SK-N-MC (cell line): ENCODE measurements around the gene TADA3.

Source experiments
- DNase-seq: peaks from one replicate; pipeline ENCODE4 v3.0.0-alpha.2; 2011; ENCODE audit warnings: low read depth, low spot score
- H3K27ac ChIP-seq: fragments of 200-600 bp; sonication (generic); 2 replicates; pipeline ENCODE4 v1.5.1; 2016; ENCODE audit warnings: mixed run types
- H3K36me3 ChIP-seq: fragments of 200-600 bp; sonication (generic); 2 replicates; pipeline ENCODE4 v1.6.1; 2017; ENCODE audit warnings: antibody characterized with exemption, low read length, mixed read lengths; ENCODE audit not compliant: insufficient read depth
- H3K4me3 ChIP-seq: fragments of 200-600 bp; sonication (generic); 2 replicates; pipeline ENCODE4 v1.5.1; 2016
- H3K9ac ChIP-seq: fragments of 200-600 bp; sonication (generic); 2 replicates; pipeline ENCODE4 v1.8.0; 2017; ENCODE audit warnings: mixed run types, mixed read lengths; ENCODE audit not compliant: insufficient read length
- H3K9me3 ChIP-seq: fragments of 200-600 bp; sonication (generic); 2 replicates; pipeline ENCODE4 v1.6.1; 2017; ENCODE audit warnings: low read depth, mild to moderate bottlenecking, antibody characterized with exemption, low read length, moderate library complexity, mixed read lengths
- EZH2 ChIP-seq: fragments of 200-600 bp; sonication (generic); IDR thresholded peaks from one replicate; pipeline ENCODE4 v1.6.1; 2017; ENCODE audit warnings: antibody characterized with exemption
- FOXP2 ChIP-seq: optimal IDR thresholded peaks from 2 replicates; pipeline ENCODE3; 2011; ENCODE audit warnings: mild to moderate bottlenecking, moderate library complexity; ENCODE audit not compliant: insufficient read depth; ENCODE audit errors: extremely low read length, control extremely low read depth
- POLR2AphosphoS5 ChIP-seq: IDR thresholded peaks from 2 replicates; pipeline ENCODE4 v1.6.1; 2012; ENCODE audit warnings: mild to moderate bottlenecking, low read depth, low read length, borderline replicate concordance

TADA3 gene

GRCh38 chr3:9783954-9784353 lies 8.3 kb downstream of the TADA3 start:
- H3K4me3 ChIP-seq, result no peak overlapping the region
- H3K9me3 ChIP-seq, result no peaks in the 10 kb centered on the region
- no peak overlapping the region for H3K9ac ChIP-seq
- DNase-seq, result no peak
- H3K36me3 ChIP-seq, result no peaks in the 10 kb centered on the region
- H3K27ac ChIP-seq, result no peak overlapping the region
- TF ChIP-seq EZH2 (no peak), FOXP2 (no peak), POLR2AphosphoS5 (no peak)

- Histone ChIP-seq H3K4me3 (no peak overlapping the region), H3K36me3 (no peaks in the 10 kb centered on the region), H3K27ac (no peak overlapping the region), H3K9ac (no peak overlapping the region), H3K9me3 (no peaks in the 10 kb centered on the region)
- DNase-seq, result no peak
- TF ChIP-seq EZH2 (no peak), FOXP2 (no peak), POLR2AphosphoS5 (no peak)
Observed at GRCh38 chr3:9782770-9783169, 9.5 kb downstream of the TADA3 start.

DNA sequence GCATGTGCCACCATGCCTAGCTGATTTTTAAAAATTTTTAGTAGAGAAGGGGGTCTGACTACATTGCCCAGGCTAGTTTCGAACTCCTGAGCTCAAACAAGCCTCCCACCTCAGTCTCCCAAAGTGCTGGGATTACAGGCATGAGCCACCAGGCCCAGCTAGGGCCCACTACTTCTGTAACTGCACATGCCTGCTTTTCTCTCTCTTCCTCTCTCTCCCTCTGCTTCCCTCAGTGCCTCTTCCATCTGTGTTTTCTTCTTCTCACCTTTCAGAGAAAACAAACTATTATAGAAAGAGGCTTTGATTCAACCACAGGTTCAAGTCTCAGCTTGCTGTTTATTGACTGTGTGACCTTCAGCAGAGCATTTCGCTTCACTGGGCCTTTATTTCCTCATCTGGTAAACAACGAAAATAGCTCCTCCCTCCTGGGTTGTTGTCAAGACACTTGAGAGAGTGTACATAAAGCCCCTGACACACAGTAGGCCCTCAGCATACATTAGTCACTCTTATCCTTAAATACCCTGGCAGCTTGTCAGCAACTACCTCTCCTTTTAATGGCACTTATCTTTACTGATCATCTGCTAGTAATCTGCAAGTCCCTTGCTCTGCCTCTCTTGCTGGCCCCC lies 10.2 kb downstream of the TADA3 start:
- no peak for DNase-seq
- no peaks in the 10 kb centered on the region for H3K9me3 ChIP-seq
- H3K27ac ChIP-seq, result no peak overlapping the region
- H3K9ac ChIP-seq, result no peak overlapping the region
- TF ChIP-seq FOXP2, result no peak
- TF ChIP-seq POLR2AphosphoS5, result no peak
- TF ChIP-seq EZH2, result no peak
- H3K4me3 ChIP-seq, result no peak overlapping the region
- H3K36me3 ChIP-seq, result no peaks in the 10 kb centered on the region

- H3K27ac ChIP-seq, result no peak overlapping the region
- no peak for TF ChIP-seq FOXP2
- no peaks in the 10 kb centered on the region for H3K36me3 ChIP-seq
- no peak overlapping the region for H3K9ac ChIP-seq
- H3K9me3 ChIP-seq, result no peaks in the 10 kb centered on the region
- DNase-seq, result no peak
- H3K4me3 ChIP-seq, result no peak overlapping the region
Observed at GRCh38 chr3:9781551-9781950, 10.7 kb downstream of the TADA3 start.

DNA sequence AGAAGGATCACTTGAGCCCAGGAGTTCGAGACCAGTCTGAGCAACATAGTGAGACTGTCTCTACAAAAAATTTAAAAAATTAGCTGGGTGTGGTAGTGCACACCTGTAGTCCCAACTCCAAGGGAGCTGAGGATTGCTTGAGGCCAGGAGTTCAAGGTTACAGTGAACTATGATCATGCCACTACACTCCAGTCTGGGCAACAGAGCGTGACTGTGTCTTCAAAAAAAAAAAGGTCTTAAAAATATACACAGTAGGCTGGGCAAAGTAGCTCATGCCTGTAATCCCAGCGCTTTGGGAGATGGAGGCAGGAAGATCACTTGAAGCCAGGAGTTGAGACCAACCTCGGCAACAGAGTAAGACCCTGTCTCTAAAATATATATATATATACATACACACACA lies 11.4 kb downstream of the TADA3 start:
- Histone ChIP-seq H3K4me3 (no peak overlapping the region), H3K9ac (no peak overlapping the region), H3K27ac (no peak overlapping the region), H3K36me3 (no peaks in the 10 kb centered on the region), H3K9me3 (no peaks in the 10 kb centered on the region)
- TF ChIP-seq FOXP2, result no peak
- TF ChIP-seq POLR2AphosphoS5, result no peak
- no peak for TF ChIP-seq EZH2
- DNase-seq, result no peak

- no peak for DNase-seq
- no peak for TF ChIP-seq POLR2AphosphoS5
- no peak for TF ChIP-seq EZH2
- TF ChIP-seq FOXP2, result no peak
- Histone ChIP-seq H3K4me3 (no peak overlapping the region), H3K9me3 (no peaks in the 10 kb centered on the region), H3K9ac (no peak overlapping the region), H3K36me3 (no peaks in the 10 kb centered on the region), H3K27ac (no peak overlapping the region)
Observed at GRCh38 chr3:9780458-9780812, 11.8 kb downstream of the TADA3 start.

GRCh38 chr3:9779721-9780457 lies 12.4 kb downstream of the TADA3 start:
- Histone ChIP-seq H3K27ac (no peak overlapping the region), H3K36me3 (no peaks in the 10 kb centered on the region), H3K9me3 (no peaks in the 10 kb centered on the region), H3K4me3 (no peak overlapping the region), H3K9ac (no peak overlapping the region)
- TF ChIP-seq EZH2 (no peak), POLR2AphosphoS5 (0 out of 2 replicates have a peak, but pooled peaks have one; percentile 14)
- peak; percentile 26 for DNase-seq

- no peaks in the 10 kb centered on the region for H3K9me3 ChIP-seq
- H3K27ac ChIP-seq, result no peak overlapping the region
- H3K9ac ChIP-seq, result no peak overlapping the region
- DNase-seq, result no peak
- H3K4me3 ChIP-seq, result no peak overlapping the region
- TF ChIP-seq POLR2AphosphoS5 (no peak), EZH2 (no peak), FOXP2 (no peak)
- H3K36me3 ChIP-seq, result no peaks in the 10 kb centered on the region
Observed at GRCh38 chr3:9779075-9779593, 13.1 kb downstream of the TADA3 start.
